ENCODE measurements around the gene STX17. TPM values are rescaled to one million over a fixed set of nuclear protein-coding genes. Genes with fewer than 3 reads are reported as not detected.

The STX17 gene
- total and polyA plus RNA-seq, 2 donors (not counting 3 experiments of a cell fraction or from before 2014, with no cell fraction given) = 5.3 to 17.6 TPM

- ChIA-PET POLR2A (no interaction called here), CTCF (interaction anchor here (1.2 kb wide), 1 partner anchor 16 kb away, joined by 3 read pairs; no protein-coding TSS in a partner anchor)
- no peaks in the 10 kb centered on the region for H3K36me3 ChIP-seq (ENCODE audit: control insufficient read depth in 2 of 2, extremely low read depth in 1 of 2, insufficient read depth in 2 of 2, low read length in 2 of 2)
- BruUV-seq (replicated peaks) = no TSS peak
- TF ChIP-seq EZH2 (IDR thresholded peaks at IDR 0.05; ENCODE audit: borderline replicate concordance, low read depth, low read length, severe bottlenecking) (no peak), CTCF (IDR thresholded peaks at IDR 0.05; ENCODE audit: extremely low read depth in 1 of 2, insufficient read depth in 1 of 2, low read depth in 1 of 2, low read length in 2 of 2) (no peak)
- no peaks in the 10 kb centered on the region for H3K9me3 ChIP-seq (replicated peaks; ENCODE audit: control insufficient read depth, insufficient read depth, low read length)
- H4K20me1 ChIP-seq (replicated peaks; ENCODE audit: control insufficient read depth, extremely low read depth, insufficient read depth, low read length) = no peaks in the 10 kb centered on the region
- H3K9me1 ChIP-seq (replicated peaks; ENCODE audit: control insufficient read depth, extremely low read depth, insufficient read depth, low read length) = no peaks in the 10 kb centered on the region
- dilution Hi-C loops (cut with MboI; ENCODE audit: extremely low pct_ligation_motif_present, low sequenced_read_pairs) = no loop called here
- H3K4me3 ChIP-seq (replicated peaks in 1 of 3; ENCODE audit: insufficient read depth in 1 of 3, low read depth in 1 of 3, low read length in 3 of 3) = no peak overlapping the region
- H3K27me3 ChIP-seq (ENCODE audit: control insufficient read depth in 2 of 2, insufficient read depth in 2 of 2, low read length in 2 of 2) = no peaks in the 10 kb centered on the region
- FAIRE-seq = no peak
- H3K79me2 ChIP-seq (ENCODE audit: control insufficient read depth, insufficient read depth, low read length) = no peaks in the 10 kb centered on the region
- no peak overlapping the region for H3K27ac ChIP-seq (ENCODE audit: insufficient read depth, low read depth, low read length)
- intact Hi-C loops (cut with micrococcal nuclease) = no loop called here
- DNase-seq (ENCODE audit: low read depth, low spot score) = no peak
- no peak overlapping the region for H3K4me2 ChIP-seq (ENCODE audit: insufficient read depth, low read length)
- no peak overlapping the region for H3K9ac ChIP-seq (replicated peaks; ENCODE audit: extremely low read depth, insufficient read depth, low read length)
- no peaks in the 10 kb centered on the region for H3K4me1 ChIP-seq (ENCODE audit: control insufficient read depth, extremely low read depth, insufficient read depth, low read length)
- H2AFZ ChIP-seq (ENCODE audit: low read depth, low read length) = no peak overlapping the region
These were observed 74.1 kb downstream of the STX17 start for GRCh38 chr9:99980598-99980997.

GRCh38 chr9:99986642-99987041, 80.2 kb downstream of the STX17 start:
- no peaks in the 10 kb centered on the region for H3K79me2 ChIP-seq (ENCODE audit: control insufficient read depth, insufficient read depth, low read length)
- FAIRE-seq (no peak), DNase-seq (ENCODE audit: low read depth, low spot score) (no peak)
- H3K27ac ChIP-seq (ENCODE audit: insufficient read depth, low read depth, low read length) = no peak overlapping the region
- ChIA-PET POLR2A (no interaction called here), CTCF (interaction anchor here (1.4 to 2.3 kb wide), 3 partner anchors 9 to 24 kb away, joined by 5 to 10 read pairs (median 6); no protein-coding TSS in a partner anchor)
- dilution Hi-C loops (cut with MboI; ENCODE audit: extremely low pct_ligation_motif_present, low sequenced_read_pairs) = no loop called here
- no peak overlapping the region for H3K9ac ChIP-seq (replicated peaks; ENCODE audit: extremely low read depth, insufficient read depth, low read length)
- TF ChIP-seq POLR2A (IDR thresholded peaks at IDR 0.05; ENCODE audit: low read depth, low read length) (no peak), MYC (IDR thresholded peaks at IDR 0.05; ENCODE audit: low read depth, low read length) (no peak), FOS (IDR thresholded peaks at IDR 0.05; ENCODE audit: borderline replicate concordance, insufficient read depth, low read length) (no peak), EZH2 (IDR thresholded peaks at IDR 0.05; ENCODE audit: borderline replicate concordance, low read depth, low read length, severe bottlenecking) (no peak), JUN (IDR thresholded peaks at IDR 0.05; ENCODE audit: borderline replicate concordance, insufficient read depth, insufficient read length, low read depth) (no peak), CTCF (IDR thresholded peaks at IDR 0.05; ENCODE audit: extremely low read depth in 1 of 2, insufficient read depth in 1 of 2, low read depth in 1 of 2, low read length in 2 of 2) (no peak), GATA2 (IDR thresholded peaks at IDR 0.05; ENCODE audit: insufficient read depth, insufficient read length, low read depth, low read length) (no peak), POLR2AphosphoS5 (IDR thresholded peaks at IDR 0.05; ENCODE audit: insufficient read depth, low read depth, low read length) (no peak), MAX (IDR thresholded peaks at IDR 0.05; ENCODE audit: insufficient read depth, insufficient read length) (no peak)
- intact Hi-C loops (cut with micrococcal nuclease) = no loop called here
- H3K9me3 ChIP-seq (replicated peaks; ENCODE audit: control insufficient read depth, insufficient read depth, low read length) = no peaks in the 10 kb centered on the region
- no peaks in the 10 kb centered on the region for H3K9me1 ChIP-seq (replicated peaks; ENCODE audit: control insufficient read depth, extremely low read depth, insufficient read depth, low read length)
- H3K27me3 ChIP-seq (ENCODE audit: control insufficient read depth in 2 of 2, insufficient read depth in 2 of 2, low read length in 2 of 2) = no peaks in the 10 kb centered on the region
- no peaks in the 10 kb centered on the region for H4K20me1 ChIP-seq (replicated peaks; ENCODE audit: control insufficient read depth, extremely low read depth, insufficient read depth, low read length)
- no peak overlapping the region for H3K4me2 ChIP-seq (ENCODE audit: insufficient read depth, low read length)
- no peaks in the 10 kb centered on the region for H3K4me1 ChIP-seq (ENCODE audit: control insufficient read depth, extremely low read depth, insufficient read depth, low read length)
- no peak overlapping the region for H2AFZ ChIP-seq (ENCODE audit: low read depth, low read length)
- H3K4me3 ChIP-seq (replicated peaks in 1 of 3; ENCODE audit: insufficient read depth in 1 of 3, low read depth in 1 of 3, low read length in 3 of 3) = no peak overlapping the region
- no TSS peak for BruUV-seq (replicated peaks)
- no peaks in the 10 kb centered on the region for H3K36me3 ChIP-seq (ENCODE audit: control insufficient read depth in 2 of 2, extremely low read depth in 1 of 2, insufficient read depth in 2 of 2, low read length in 2 of 2)
